Measurements from ENCODE around the gene PHC2.
A peak's percentile ranks its signal among the peaks of the same experiment; 100 is the strongest.

PHC2 gene

GRCh38 chr1:33377013-33377412, 53.9 kb downstream of the PHC2 start:
- peaks cover 20% of the 10 kb centered on the region for H3K4me1 ChIP-seq (ENCODE audit: control insufficient read depth, insufficient read depth, low read length)
- peaks cover 0 to 6% of the 10 kb centered on the region in 2 donors for H3K36me3 ChIP-seq (ENCODE audit: control insufficient read depth in 2 of 2, insufficient read depth in 2 of 2, low read length in 2 of 2)
- no peaks in the 10 kb centered on the region for H3K9me3 ChIP-seq (ENCODE audit: control insufficient read depth in 2 of 2, low read length in 2 of 2)
- H3K4me3 ChIP-seq (ENCODE audit: low read length in 2 of 2) = no peak overlapping the region
- H3K27ac ChIP-seq (ENCODE audit: low read length) = no peak overlapping the region
- no peak overlapping the region for H3K9ac ChIP-seq (ENCODE audit: low read length in 2 of 2)
- H3K27me3 ChIP-seq (ENCODE audit: control insufficient read depth in 1 of 2, insufficient read depth in 2 of 2, low read length in 2 of 2) = no peaks in the 10 kb centered on the region

GRCh38 chr1:33375316-33375715, 55.6 kb downstream of the PHC2 start:
- H3K27ac ChIP-seq (ENCODE audit: low read length) = peak overlapping the region; percentile 71
- peaks cover 0 to 8% of the 10 kb centered on the region in 2 donors for H3K36me3 ChIP-seq (ENCODE audit: control insufficient read depth in 2 of 2, insufficient read depth in 2 of 2, low read length in 2 of 2)
- H3K4me1 ChIP-seq (ENCODE audit: control insufficient read depth, insufficient read depth, low read length) = peaks cover 24% of the 10 kb centered on the region
- no peaks in the 10 kb centered on the region for H3K27me3 ChIP-seq (ENCODE audit: control insufficient read depth in 1 of 2, insufficient read depth in 2 of 2, low read length in 2 of 2)
- H3K4me3 ChIP-seq (ENCODE audit: low read length in 2 of 2) = no peak overlapping the region
- no peak overlapping the region for H3K9ac ChIP-seq (ENCODE audit: low read length in 2 of 2)
- no peaks in the 10 kb centered on the region for H3K9me3 ChIP-seq (ENCODE audit: control insufficient read depth in 2 of 2, low read length in 2 of 2)

GRCh38 chr1:33374336-33375105, 56.4 kb downstream of the PHC2 start:
- no peaks in the 10 kb centered on the region for H3K27me3 ChIP-seq (ENCODE audit: control insufficient read depth in 1 of 2, insufficient read depth in 2 of 2, low read length in 2 of 2)
- no peaks in the 10 kb centered on the region for H3K9me3 ChIP-seq (ENCODE audit: control insufficient read depth in 2 of 2, low read length in 2 of 2)
- H3K36me3 ChIP-seq (ENCODE audit: control insufficient read depth in 2 of 2, insufficient read depth in 2 of 2, low read length in 2 of 2) = peaks cover 4 to 8% of the 10 kb centered on the region in 2 donors
- H3K27ac ChIP-seq (ENCODE audit: low read length) = peak overlapping the region; percentile 71
- peak overlapping the region; percentile 47 to 50 for H3K9ac ChIP-seq (ENCODE audit: low read length in 2 of 2)
- H3K4me3 ChIP-seq (ENCODE audit: low read length in 2 of 2) = peak overlapping the region in 1 of 2 donors; percentile 8
- peaks cover 26% of the 10 kb centered on the region for H3K4me1 ChIP-seq (ENCODE audit: control insufficient read depth, insufficient read depth, low read length)

- Histone ChIP-seq H3K9ac (ENCODE audit: low read length in 2 of 2) (no peak overlapping the region), H3K4me3 (ENCODE audit: low read length in 2 of 2) (no peak overlapping the region), H3K9me3 (ENCODE audit: control insufficient read depth in 2 of 2, low read length in 2 of 2) (no peaks in the 10 kb centered on the region), H3K27me3 (ENCODE audit: control insufficient read depth in 1 of 2, insufficient read depth in 2 of 2, low read length in 2 of 2) (no peaks in the 10 kb centered on the region), H3K4me1 (ENCODE audit: control insufficient read depth, insufficient read depth, low read length) (peaks cover 24% of the 10 kb centered on the region), H3K27ac (ENCODE audit: low read length) (peak overlapping the region; percentile 71), H3K36me3 (ENCODE audit: control insufficient read depth in 2 of 2, insufficient read depth in 2 of 2, low read length in 2 of 2) (peaks cover 10 to 13% of the 10 kb centered on the region in 2 donors)
Measured at GRCh38 chr1:33373606-33374005, 57.3 kb downstream of the PHC2 start.

GRCh38 chr1:33372677-33373076, 58.2 kb downstream of the PHC2 start:
- no peaks in the 10 kb centered on the region for H3K9me3 ChIP-seq (ENCODE audit: control insufficient read depth in 2 of 2, low read length in 2 of 2)
- peaks cover 30% of the 10 kb centered on the region for H3K4me1 ChIP-seq (ENCODE audit: control insufficient read depth, insufficient read depth, low read length)
- H3K9ac ChIP-seq (ENCODE audit: low read length in 2 of 2) = no peak overlapping the region
- no peaks in the 10 kb centered on the region for H3K27me3 ChIP-seq (ENCODE audit: control insufficient read depth in 1 of 2, insufficient read depth in 2 of 2, low read length in 2 of 2)
- no peak overlapping the region for H3K4me3 ChIP-seq (ENCODE audit: low read length in 2 of 2)
- H3K36me3 ChIP-seq (ENCODE audit: control insufficient read depth in 2 of 2, insufficient read depth in 2 of 2, low read length in 2 of 2) = peaks cover 10 to 13% of the 10 kb centered on the region in 2 donors
- H3K27ac ChIP-seq (ENCODE audit: low read length) = no peak overlapping the region

GRCh38 chr1:33372162-33372561, 58.7 kb downstream of the PHC2 start:
- Histone ChIP-seq H3K9me3 (ENCODE audit: control insufficient read depth in 2 of 2, low read length in 2 of 2) (no peaks in the 10 kb centered on the region), H3K27ac (ENCODE audit: low read length) (no peak overlapping the region), H3K27me3 (ENCODE audit: control insufficient read depth in 1 of 2, insufficient read depth in 2 of 2, low read length in 2 of 2) (no peaks in the 10 kb centered on the region), H3K4me1 (ENCODE audit: control insufficient read depth, insufficient read depth, low read length) (peaks cover 35% of the 10 kb centered on the region), H3K36me3 (ENCODE audit: control insufficient read depth in 2 of 2, insufficient read depth in 2 of 2, low read length in 2 of 2) (peaks cover 10 to 13% of the 10 kb centered on the region in 2 donors), H3K9ac (ENCODE audit: low read length in 2 of 2) (no peak overlapping the region), H3K4me3 (ENCODE audit: low read length in 2 of 2) (no peak overlapping the region)

GRCh38 chr1:33371334-33371733, 59.6 kb downstream of the PHC2 start:
- no peak overlapping the region for H3K27ac ChIP-seq (ENCODE audit: low read length)
- H3K4me1 ChIP-seq (ENCODE audit: control insufficient read depth, insufficient read depth, low read length) = peaks cover 43% of the 10 kb centered on the region
- H3K9ac ChIP-seq (ENCODE audit: low read length in 2 of 2) = no peak overlapping the region
- H3K9me3 ChIP-seq (ENCODE audit: control insufficient read depth in 2 of 2, low read length in 2 of 2) = no peaks in the 10 kb centered on the region
- no peak overlapping the region for H3K4me3 ChIP-seq (ENCODE audit: low read length in 2 of 2)
- peaks cover 10 to 13% of the 10 kb centered on the region in 2 donors for H3K36me3 ChIP-seq (ENCODE audit: control insufficient read depth in 2 of 2, insufficient read depth in 2 of 2, low read length in 2 of 2)
- H3K27me3 ChIP-seq (ENCODE audit: control insufficient read depth in 1 of 2, insufficient read depth in 2 of 2, low read length in 2 of 2) = no peaks in the 10 kb centered on the region

- Histone ChIP-seq H3K4me3 (ENCODE audit: low read length in 2 of 2) (no peak overlapping the region), H3K27me3 (ENCODE audit: control insufficient read depth in 1 of 2, insufficient read depth in 2 of 2, low read length in 2 of 2) (no peaks in the 10 kb centered on the region), H3K9me3 (ENCODE audit: control insufficient read depth in 2 of 2, low read length in 2 of 2) (no peaks in the 10 kb centered on the region), H3K27ac (ENCODE audit: low read length) (peak overlapping the region; percentile 6), H3K9ac (ENCODE audit: low read length in 2 of 2) (no peak overlapping the region), H3K36me3 (ENCODE audit: control insufficient read depth in 2 of 2, insufficient read depth in 2 of 2, low read length in 2 of 2) (peaks cover 10 to 13% of the 10 kb centered on the region in 2 donors), H3K4me1 (ENCODE audit: control insufficient read depth, insufficient read depth, low read length) (peaks cover 47% of the 10 kb centered on the region)
Measured at GRCh38 chr1:33370827-33371226, 60.1 kb downstream of the PHC2 start.

GRCh38 chr1:33370301-33370700, 60.6 kb downstream of the PHC2 start:
- Histone ChIP-seq H3K27me3 (ENCODE audit: control insufficient read depth in 1 of 2, insufficient read depth in 2 of 2, low read length in 2 of 2) (no peaks in the 10 kb centered on the region), H3K4me3 (ENCODE audit: low read length in 2 of 2) (no peak overlapping the region), H3K9ac (ENCODE audit: low read length in 2 of 2) (no peak overlapping the region), H3K27ac (ENCODE audit: low read length) (peak overlapping the region; percentile 6), H3K9me3 (ENCODE audit: control insufficient read depth in 2 of 2, low read length in 2 of 2) (no peaks in the 10 kb centered on the region), H3K4me1 (ENCODE audit: control insufficient read depth, insufficient read depth, low read length) (peaks cover 50% of the 10 kb centered on the region), H3K36me3 (ENCODE audit: control insufficient read depth in 2 of 2, insufficient read depth in 2 of 2, low read length in 2 of 2) (peaks cover 10 to 13% of the 10 kb centered on the region in 2 donors)

GRCh38 chr1:33369764-33370163, 61.1 kb downstream of the PHC2 start:
- Histone ChIP-seq H3K9me3 (ENCODE audit: control insufficient read depth in 2 of 2, low read length in 2 of 2) (no peaks in the 10 kb centered on the region), H3K4me3 (ENCODE audit: low read length in 2 of 2) (no peak overlapping the region), H3K27ac (ENCODE audit: low read length) (no peak overlapping the region), H3K4me1 (ENCODE audit: control insufficient read depth, insufficient read depth, low read length) (peaks cover 50% of the 10 kb centered on the region), H3K36me3 (ENCODE audit: control insufficient read depth in 2 of 2, insufficient read depth in 2 of 2, low read length in 2 of 2) (peaks cover 10 to 13% of the 10 kb centered on the region in 2 donors), H3K27me3 (ENCODE audit: control insufficient read depth in 1 of 2, insufficient read depth in 2 of 2, low read length in 2 of 2) (no peaks in the 10 kb centered on the region), H3K9ac (ENCODE audit: low read length in 2 of 2) (no peak overlapping the region)

GRCh38 chr1:33369081-33369480, 61.8 kb downstream of the PHC2 start:
- H3K9me3 ChIP-seq (ENCODE audit: control insufficient read depth in 2 of 2, low read length in 2 of 2) = no peaks in the 10 kb centered on the region
- H3K27ac ChIP-seq (ENCODE audit: low read length) = no peak overlapping the region
- H3K27me3 ChIP-seq (ENCODE audit: control insufficient read depth in 1 of 2, insufficient read depth in 2 of 2, low read length in 2 of 2) = no peaks in the 10 kb centered on the region
- peaks cover 50% of the 10 kb centered on the region for H3K4me1 ChIP-seq (ENCODE audit: control insufficient read depth, insufficient read depth, low read length)
- no peak overlapping the region for H3K4me3 ChIP-seq (ENCODE audit: low read length in 2 of 2)
- H3K9ac ChIP-seq (ENCODE audit: low read length in 2 of 2) = no peak overlapping the region
- H3K36me3 ChIP-seq (ENCODE audit: control insufficient read depth in 2 of 2, insufficient read depth in 2 of 2, low read length in 2 of 2) = peaks cover 10 to 13% of the 10 kb centered on the region in 2 donors

All from stomach smooth muscle (tissue), 2 donors.